Measurements from ENCODE around the gene TMEM89.

TMEM89 gene

GRCh38 chr3:48633256-48633655 is 11.7 kb upstream of the TMEM89 start:
- H3K9ac ChIP-seq (ENCODE audit: insufficient read length, low read depth): peak overlapping the region; percentile 2
- DNase-seq (ENCODE audit: low read depth, low spot score): no peak
- H3K36me3 ChIP-seq (ENCODE audit: insufficient read depth, insufficient read length, low read length): peaks cover 58% of the 10 kb centered on the region
- no peak overlapping the region for H3K4me3 ChIP-seq (ENCODE audit: insufficient read length, low read depth)
- peaks cover 21% of the 10 kb centered on the region for H3K4me1 ChIP-seq (ENCODE audit: insufficient read depth, insufficient read length)
- no peaks in the 10 kb centered on the region for H3K27me3 ChIP-seq (ENCODE audit: insufficient read depth, insufficient read length)
- H3K9me3 ChIP-seq (ENCODE audit: insufficient read depth, low read length): no peaks in the 10 kb centered on the region
- TF ChIP-seq ZNF274 (IDR thresholded peaks at IDR 0.05; ENCODE audit: low read depth, low read length) (no peak), SUZ12 (IDR thresholded peaks at IDR 0.05; ENCODE audit: extremely low read depth, insufficient read depth, insufficient read length) (no peak), YY1 (IDR thresholded peaks at IDR 0.05; ENCODE audit: insufficient read depth, insufficient read length) (no peak)

- no peaks in the 10 kb centered on the region for H3K9me3 ChIP-seq (ENCODE audit: insufficient read depth, low read length)
- H3K4me3 ChIP-seq (ENCODE audit: insufficient read length, low read depth): no peak overlapping the region
- no peak for DNase-seq (ENCODE audit: low read depth, low spot score)
- no peaks in the 10 kb centered on the region for H3K27me3 ChIP-seq (ENCODE audit: insufficient read depth, insufficient read length)
- peaks cover 14% of the 10 kb centered on the region for H3K4me1 ChIP-seq (ENCODE audit: insufficient read depth, insufficient read length)
- TF ChIP-seq SUZ12 (IDR thresholded peaks at IDR 0.05; ENCODE audit: extremely low read depth, insufficient read depth, insufficient read length) (no peak), YY1 (IDR thresholded peaks at IDR 0.05; ENCODE audit: insufficient read depth, insufficient read length) (no peak), ZNF274 (IDR thresholded peaks at IDR 0.05; ENCODE audit: low read depth, low read length) (no peak)
- H3K36me3 ChIP-seq (ENCODE audit: insufficient read depth, insufficient read length, low read length): peaks cover 73% of the 10 kb centered on the region
- H3K9ac ChIP-seq (ENCODE audit: insufficient read length, low read depth): no peak overlapping the region
Measured at GRCh38 chr3:48631516-48632448, 10.2 kb upstream of the TMEM89 start.

GRCh38 chr3:48630833-48631232 is 9.3 kb upstream of the TMEM89 start:
- no peak for TF ChIP-seq YY1 (IDR thresholded peaks at IDR 0.05; ENCODE audit: insufficient read depth, insufficient read length)
- TF ChIP-seq ZNF274 (IDR thresholded peaks at IDR 0.05; ENCODE audit: low read depth, low read length): no peak
- no peak for TF ChIP-seq SUZ12 (IDR thresholded peaks at IDR 0.05; ENCODE audit: extremely low read depth, insufficient read depth, insufficient read length)
- Histone ChIP-seq H3K9ac (ENCODE audit: insufficient read length, low read depth) (no peak overlapping the region), H3K27me3 (ENCODE audit: insufficient read depth, insufficient read length) (no peaks in the 10 kb centered on the region), H3K4me3 (ENCODE audit: insufficient read length, low read depth) (no peak overlapping the region), H3K9me3 (ENCODE audit: insufficient read depth, low read length) (no peaks in the 10 kb centered on the region), H3K4me1 (ENCODE audit: insufficient read depth, insufficient read length) (peaks cover 10% of the 10 kb centered on the region), H3K36me3 (ENCODE audit: insufficient read depth, insufficient read length, low read length) (peaks cover 82% of the 10 kb centered on the region)
- DNase-seq (ENCODE audit: low read depth, low spot score): no peak

GRCh38 chr3:48630407-48630806 is 8.8 kb upstream of the TMEM89 start:
- H3K36me3 ChIP-seq (ENCODE audit: insufficient read depth, insufficient read length, low read length): peaks cover 86% of the 10 kb centered on the region
- H3K4me1 ChIP-seq (ENCODE audit: insufficient read depth, insufficient read length): peaks cover 10% of the 10 kb centered on the region
- H3K4me3 ChIP-seq (ENCODE audit: insufficient read length, low read depth): no peak overlapping the region
- H3K9me3 ChIP-seq (ENCODE audit: insufficient read depth, low read length): no peaks in the 10 kb centered on the region
- TF ChIP-seq SUZ12 (IDR thresholded peaks at IDR 0.05; ENCODE audit: extremely low read depth, insufficient read depth, insufficient read length) (no peak), YY1 (IDR thresholded peaks at IDR 0.05; ENCODE audit: insufficient read depth, insufficient read length) (no peak), ZNF274 (IDR thresholded peaks at IDR 0.05; ENCODE audit: low read depth, low read length) (no peak)
- H3K9ac ChIP-seq (ENCODE audit: insufficient read length, low read depth): no peak overlapping the region
- DNase-seq (ENCODE audit: low read depth, low spot score): no peak
- no peaks in the 10 kb centered on the region for H3K27me3 ChIP-seq (ENCODE audit: insufficient read depth, insufficient read length)

GRCh38 chr3:48629894-48630293 is 8.3 kb upstream of the TMEM89 start:
- peaks cover 10% of the 10 kb centered on the region for H3K4me1 ChIP-seq (ENCODE audit: insufficient read depth, insufficient read length)
- no peak overlapping the region for H3K4me3 ChIP-seq (ENCODE audit: insufficient read length, low read depth)
- no peaks in the 10 kb centered on the region for H3K27me3 ChIP-seq (ENCODE audit: insufficient read depth, insufficient read length)
- peaks cover 91% of the 10 kb centered on the region for H3K36me3 ChIP-seq (ENCODE audit: insufficient read depth, insufficient read length, low read length)
- no peak for TF ChIP-seq YY1 (IDR thresholded peaks at IDR 0.05; ENCODE audit: insufficient read depth, insufficient read length)
- no peak for TF ChIP-seq ZNF274 (IDR thresholded peaks at IDR 0.05; ENCODE audit: low read depth, low read length)
- TF ChIP-seq SUZ12 (IDR thresholded peaks at IDR 0.05; ENCODE audit: extremely low read depth, insufficient read depth, insufficient read length): no peak
- no peak for DNase-seq (ENCODE audit: low read depth, low spot score)
- H3K9ac ChIP-seq (ENCODE audit: insufficient read length, low read depth): no peak overlapping the region
- H3K9me3 ChIP-seq (ENCODE audit: insufficient read depth, low read length): no peaks in the 10 kb centered on the region

- peaks cover 95% of the 10 kb centered on the region for H3K36me3 ChIP-seq (ENCODE audit: insufficient read depth, insufficient read length, low read length)
- peaks cover 9% of the 10 kb centered on the region for H3K4me1 ChIP-seq (ENCODE audit: insufficient read depth, insufficient read length)
- no peaks in the 10 kb centered on the region for H3K27me3 ChIP-seq (ENCODE audit: insufficient read depth, insufficient read length)
- no peak overlapping the region for H3K9ac ChIP-seq (ENCODE audit: insufficient read length, low read depth)
- H3K4me3 ChIP-seq (ENCODE audit: insufficient read length, low read depth): no peak overlapping the region
- no peak for TF ChIP-seq SUZ12 (IDR thresholded peaks at IDR 0.05; ENCODE audit: extremely low read depth, insufficient read depth, insufficient read length)
- no peak for TF ChIP-seq YY1 (IDR thresholded peaks at IDR 0.05; ENCODE audit: insufficient read depth, insufficient read length)
- no peak for TF ChIP-seq ZNF274 (IDR thresholded peaks at IDR 0.05; ENCODE audit: low read depth, low read length)
- no peaks in the 10 kb centered on the region for H3K9me3 ChIP-seq (ENCODE audit: insufficient read depth, low read length)
- no peak for DNase-seq (ENCODE audit: low read depth, low spot score)
Measured at GRCh38 chr3:48628277-48629017, 6.9 kb upstream of the TMEM89 start.

GRCh38 chr3:48625600-48625999 is 4.0 kb upstream of the TMEM89 start:
- Histone ChIP-seq H3K4me3 (ENCODE audit: insufficient read length, low read depth) (no peak overlapping the region), H3K27me3 (ENCODE audit: insufficient read depth, insufficient read length) (no peaks in the 10 kb centered on the region), H3K4me1 (ENCODE audit: insufficient read depth, insufficient read length) (peaks cover 6% of the 10 kb centered on the region), H3K36me3 (ENCODE audit: insufficient read depth, insufficient read length, low read length) (peaks cover 74% of the 10 kb centered on the region), H3K9ac (ENCODE audit: insufficient read length, low read depth) (no peak overlapping the region), H3K9me3 (ENCODE audit: insufficient read depth, low read length) (no peaks in the 10 kb centered on the region)
- DNase-seq (ENCODE audit: low read depth, low spot score): no peak
- no peak for TF ChIP-seq ZNF274 (IDR thresholded peaks at IDR 0.05; ENCODE audit: low read depth, low read length)
- no peak for TF ChIP-seq SUZ12 (IDR thresholded peaks at IDR 0.05; ENCODE audit: extremely low read depth, insufficient read depth, insufficient read length)
- TF ChIP-seq YY1 (IDR thresholded peaks at IDR 0.05; ENCODE audit: insufficient read depth, insufficient read length): no peak

Measured in NT2/D1 (cell line).